K562 (cell line): ENCODE measurements around the gene MARS2. TPM values are rescaled to one million over a fixed set of nuclear protein-coding genes. Genes with fewer than 3 reads are reported as not detected.

ENCODE experiments used
- ELF2 ChIP-seq: fragments of 250-450 bp; sonication (Bioruptor Pico); IDR thresholded peaks from 2 replicates; pipeline ENCODE4 v1.5.0; 2021; ENCODE audit warnings: mild to moderate bottlenecking
- HDAC1 ChIP-seq, 2 experiments: fragments of 450-650 bp; IDR thresholded peaks; 2 replicates each; pipeline ENCODE4 v1.6.1; 2016 to 2017; ENCODE audit warnings: inconsistent platforms in 1 of 2, mild to moderate bottlenecking in 1 of 2, moderate library complexity in 1 of 2
- KDM5B ChIP-seq: fragments of 200-600 bp; sonication (generic); IDR thresholded peaks from 2 replicates; pipeline ENCODE4 v1.6.1; 2012; ENCODE audit warnings: low read depth, mild to moderate bottlenecking, moderate library complexity, low read length, control low read depth, inconsistent platforms; ENCODE audit not compliant: insufficient replicate concordance
- MEIS2 ChIP-seq: fragments of 450-650 bp; IDR thresholded peaks from 2 replicates; pipeline ENCODE4 v1.6.1; 2014; ENCODE audit warnings: mild to moderate bottlenecking; ENCODE audit not compliant: partially characterized antibody
- MTA1 ChIP-seq: fragments of 450-650 bp; IDR thresholded peaks from 2 replicates; pipeline ENCODE4 v1.6.1; 2017; ENCODE audit warnings: borderline replicate concordance
- MXI1 ChIP-seq: IDR thresholded peaks from 2 replicates; pipeline ENCODE4 v1.6.1; 2011; ENCODE audit warnings: low read depth, mild to moderate bottlenecking, improper control_type of control experiment, low read length
- NRF1 ChIP-seq, 2 experiments: fragments of 450-650 bp; IDR thresholded peaks in 1 of 2; conservative IDR thresholded peaks in 1 of 2; 2 replicates each; pipeline ENCODE4 v1.6.1; 2014; ENCODE audit warnings: mild to moderate bottlenecking in 2 of 2
- POLR2A ChIP-seq: fragments of 450-650 bp; conservative IDR thresholded peaks from 2 replicates; pipeline ENCODE4 v1.6.1; 2016
- POLR2B ChIP-seq: fragments of 450-650 bp; IDR thresholded peaks from 2 replicates; pipeline ENCODE4 v1.6.1; 2018; ENCODE audit warnings: low read depth; ENCODE audit not compliant: partially characterized antibody
- RBFOX2 ChIP-seq: fragments of 200-400 bp; formaldehyde crosslinking; IDR thresholded peaks from 2 replicates; pipeline ENCODE4 v1.6.1; 2017; ENCODE audit warnings: low read depth, mild to moderate bottlenecking, low read length, moderate library complexity
- SAP30 ChIP-seq: fragments of 200-600 bp; sonication (generic); IDR thresholded peaks from 2 replicates; pipeline ENCODE4 v1.6.1; 2012; ENCODE audit warnings: borderline replicate concordance, low read depth, mild to moderate bottlenecking, moderate library complexity, low read length, control low read depth, inconsistent platforms; ENCODE audit not compliant: insufficient read depth, poor library complexity, severe bottlenecking
- SIN3A ChIP-seq, 2 experiments: fragments of 150-350 bp in 1 of 2; IDR thresholded peaks; 2 replicates each; pipeline ENCODE4 v1.6.1; 2011 to 2016; ENCODE audit warnings: borderline replicate concordance in 2 of 2, low read depth in 2 of 2, low read length in 2 of 2, mild to moderate bottlenecking in 2 of 2, moderate library complexity in 2 of 2; ENCODE audit not compliant: control insufficient read depth in 1 of 2
- SUPT5H ChIP-seq: fragments of 450-650 bp; IDR thresholded peaks from 2 replicates; pipeline ENCODE4 v1.6.1; 2016
- TAF1 ChIP-seq: IDR thresholded peaks from 2 replicates; pipeline ENCODE4 v1.6.1; 2011; ENCODE audit warnings: mild to moderate bottlenecking, low read length, moderate library complexity; ENCODE audit not compliant: insufficient read depth, control insufficient read depth, severe bottlenecking; ENCODE audit errors: extremely low read depth
- TAF9B ChIP-seq: fragments of 450-650 bp; IDR thresholded peaks from 2 replicates; pipeline ENCODE4 v1.6.1; 2018; ENCODE audit warnings: mild to moderate bottlenecking; ENCODE audit not compliant: partially characterized antibody
- TBP ChIP-seq: optimal IDR thresholded peaks from 2 replicates; pipeline ENCODE3; 2011; ENCODE audit warnings: low read depth, low read length, improper control_type of control experiment
- TCF3 ChIP-seq: sonication (generic); formaldehyde crosslinking; IDR thresholded peaks from 2 replicates; pipeline ENCODE4 v1.4.0; 2020; ENCODE audit warnings: mild to moderate bottlenecking, missing genetic modification reagents
- polyA plus RNA-seq, 8 experiments: library from polyadenylated mRNA; depleted of rRNA in 4 of 8; stranded (reverse) in 5 of 8; unstranded in 3 of 8; fragments of >200 nt; fragmentation: Nextera tagmentation in 2 of 8; fragmentation: Illumina TruSeq in 1 of 8; extraction: Ambion mirVana in 2 of 8; extraction: Trizol in 1 of 8; gene quantifications; 2 replicates each; pipeline versions ENCODE4 v1.2.1 to v1.2.3, GENCODE V29; 2011 to 2014; ENCODE audit warnings: inconsistent platforms in 1 of 8, missing spikeins in 1 of 8
- total RNA-seq, 7 experiments: library from RNA; depleted of rRNA in 6 of 7; stranded (reverse); fragments of >200 nt in 6 of 7; fragmentation: Illumina TruSeq in 2 of 7; extraction: Trizol in 2 of 7; gene quantifications; 2 replicates each; pipeline versions ENCODE4 v1.2.1 to v1.2.3, GENCODE V29; 2011 to 2021; ENCODE audit warnings: low replicate concordance in 1 of 7
- TF ChIP-seq, protein P1 (sequence below), 2 experiments: fragments of 450-650 bp; formaldehyde crosslinking in 1 of 2; IDR thresholded peaks; 2 replicates each; pipeline versions ENCODE4 v1.4.0 to v1.6.1; 2014 to 2020; ENCODE audit warnings: mild to moderate bottlenecking in 2 of 2, borderline replicate concordance in 1 of 2, low read depth in 1 of 2
- TF ChIP-seq, protein P2 (sequence below): sonication (generic); formaldehyde crosslinking; IDR thresholded peaks from 2 replicates; pipeline ENCODE4 v1.9.0; 2022; ENCODE audit warnings: mild to moderate bottlenecking, missing genetic modification reagents

The MARS2 gene
- total and polyA plus RNA-seq, 9 of the 15 experiments (the other 6 are each of a cell fraction or from before 2014, with no cell fraction given), result 4.0 to 17.6 (median 12.5) TPM

DNA sequence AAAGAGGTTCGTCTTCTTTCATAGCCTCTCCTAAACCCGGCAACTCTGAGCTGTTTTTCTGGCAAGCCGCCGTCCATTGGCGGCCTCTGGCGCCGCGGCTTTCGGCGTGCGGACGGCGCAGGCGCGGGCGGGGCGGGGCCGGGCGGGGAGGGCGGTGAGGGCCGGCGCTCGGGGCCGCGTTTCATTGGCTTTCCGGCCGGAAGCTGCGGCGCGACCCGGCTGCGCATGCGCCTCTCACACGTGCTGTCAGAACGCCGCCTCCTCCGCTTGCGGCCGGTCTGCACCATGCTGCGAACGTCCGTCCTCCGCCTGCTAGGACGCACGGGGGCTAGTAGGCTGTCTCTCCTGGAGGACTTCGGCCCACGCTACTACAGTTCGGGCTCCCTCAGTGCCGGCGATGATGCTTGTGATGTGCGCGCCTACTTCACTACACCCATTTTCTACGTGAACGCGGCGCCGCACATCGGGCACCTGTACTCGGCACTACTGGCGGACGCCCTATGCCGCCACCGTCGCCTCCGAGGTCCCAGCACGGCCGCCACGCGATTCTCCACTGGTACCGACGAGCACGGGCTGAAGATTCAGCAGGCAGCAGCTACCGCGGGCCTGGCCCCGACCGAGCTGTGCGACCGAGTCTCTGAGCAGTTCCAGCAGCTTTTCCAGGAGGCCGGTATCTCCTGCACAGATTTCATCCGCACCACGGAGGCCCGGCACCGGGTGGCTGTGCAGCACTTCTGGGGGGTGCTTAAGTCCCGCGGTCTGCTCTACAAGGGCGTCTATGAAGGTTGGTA, at the start of gene MARS2 (continued):
- TF ChIP-seq, protein P1, sequence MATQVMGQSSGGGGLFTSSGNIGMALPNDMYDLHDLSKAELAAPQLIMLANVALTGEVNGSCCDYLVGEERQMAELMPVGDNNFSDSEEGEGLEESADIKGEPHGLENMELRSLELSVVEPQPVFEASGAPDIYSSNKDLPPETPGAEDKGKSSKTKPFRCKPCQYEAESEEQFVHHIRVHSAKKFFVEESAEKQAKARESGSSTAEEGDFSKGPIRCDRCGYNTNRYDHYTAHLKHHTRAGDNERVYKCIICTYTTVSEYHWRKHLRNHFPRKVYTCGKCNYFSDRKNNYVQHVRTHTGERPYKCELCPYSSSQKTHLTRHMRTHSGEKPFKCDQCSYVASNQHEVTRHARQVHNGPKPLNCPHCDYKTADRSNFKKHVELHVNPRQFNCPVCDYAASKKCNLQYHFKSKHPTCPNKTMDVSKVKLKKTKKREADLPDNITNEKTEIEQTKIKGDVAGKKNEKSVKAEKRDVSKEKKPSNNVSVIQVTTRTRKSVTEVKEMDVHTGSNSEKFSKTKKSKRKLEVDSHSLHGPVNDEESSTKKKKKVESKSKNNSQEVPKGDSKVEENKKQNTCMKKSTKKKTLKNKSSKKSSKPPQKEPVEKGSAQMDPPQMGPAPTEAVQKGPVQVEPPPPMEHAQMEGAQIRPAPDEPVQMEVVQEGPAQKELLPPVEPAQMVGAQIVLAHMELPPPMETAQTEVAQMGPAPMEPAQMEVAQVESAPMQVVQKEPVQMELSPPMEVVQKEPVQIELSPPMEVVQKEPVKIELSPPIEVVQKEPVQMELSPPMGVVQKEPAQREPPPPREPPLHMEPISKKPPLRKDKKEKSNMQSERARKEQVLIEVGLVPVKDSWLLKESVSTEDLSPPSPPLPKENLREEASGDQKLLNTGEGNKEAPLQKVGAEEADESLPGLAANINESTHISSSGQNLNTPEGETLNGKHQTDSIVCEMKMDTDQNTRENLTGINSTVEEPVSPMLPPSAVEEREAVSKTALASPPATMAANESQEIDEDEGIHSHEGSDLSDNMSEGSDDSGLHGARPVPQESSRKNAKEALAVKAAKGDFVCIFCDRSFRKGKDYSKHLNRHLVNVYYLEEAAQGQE (IDR thresholded peaks at IDR 0.05; ENCODE audit: borderline replicate concordance), result peak; percentile 39
- TF ChIP-seq, protein P1 (CRISPR knock-in tag; IDR thresholded peaks at IDR 0.05; ENCODE audit: low read depth), result no peak
- TF ChIP-seq SIN3A (IDR thresholded peaks at IDR 0.05; ENCODE audit: borderline replicate concordance in 2 of 2, control insufficient read depth in 1 of 2, low read depth in 2 of 2, low read length in 2 of 2) (peak; percentile 45 to 88; a peak in 2 of 4 replicates), RBFOX2 (peak; percentile 82), SUPT5H (peak; percentile 75), SAP30 (peak; percentile 97), HDAC1 (IDR thresholded peaks at IDR 0.05) (peak in 1 of 2 experiments; percentile 97; a peak in 2 of 4 replicates), MEIS2 (peak; percentile 69), TAF9B (peak; percentile 64), POLR2A (peak; percentile 83), TAF1 (peak; percentile 79), MTA1 (0 out of 2 replicates have a peak, but pooled peaks have one; percentile 16), KDM5B (peak; percentile 92), ELF2 (no peak), TBP (peak; percentile 46), TCF3 (CRISPR knock-in tag) (no peak), MXI1 (peak; percentile 90), NRF1 (conservative IDR thresholded peaks at IDR 0.05 in 1 of 2, IDR thresholded peaks at IDR 0.05 in 1 of 2) (peak; percentile 93 to 94), POLR2B (peak; percentile 46)
- TF ChIP-seq, protein P2, sequence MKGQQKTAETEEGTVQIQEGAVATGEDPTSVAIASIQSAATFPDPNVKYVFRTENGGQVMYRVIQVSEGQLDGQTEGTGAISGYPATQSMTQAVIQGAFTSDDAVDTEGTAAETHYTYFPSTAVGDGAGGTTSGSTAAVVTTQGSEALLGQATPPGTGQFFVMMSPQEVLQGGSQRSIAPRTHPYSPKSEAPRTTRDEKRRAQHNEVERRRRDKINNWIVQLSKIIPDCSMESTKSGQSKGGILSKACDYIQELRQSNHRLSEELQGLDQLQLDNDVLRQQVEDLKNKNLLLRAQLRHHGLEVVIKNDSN (CRISPR knock-in tag), result peak; percentile 76
